Mucosa of stomach (tissue), 1 donor: ENCODE results near the gene CA12.
"Not testable (repeated sequence)": the region's sequence is repeated elsewhere in the genome, so short reads cannot be mapped to it uniquely, and the experiment has no call there.

Source experiments
- H3K27me3 ChIP-seq: one replicate; pipeline ENCODE4 v1.7.0; 2013; ENCODE audit warnings: mild to moderate bottlenecking, low read length; ENCODE audit not compliant: control insufficient read depth, insufficient read depth
- H3K36me3 ChIP-seq: one replicate; pipeline ENCODE4 v1.7.0; 2013; ENCODE audit warnings: low read length; ENCODE audit not compliant: control insufficient read depth, insufficient read depth
- H3K4me1 ChIP-seq: one replicate; pipeline ENCODE4 v1.7.0; 2013; ENCODE audit warnings: mild to moderate bottlenecking, low read length; ENCODE audit not compliant: control insufficient read depth, insufficient read depth
- H3K4me3 ChIP-seq: one replicate; pipeline ENCODE4 v1.7.0; 2013; ENCODE audit warnings: low read length
- H3K9ac ChIP-seq: one replicate; pipeline ENCODE4 v1.7.0; 2013; ENCODE audit warnings: mild to moderate bottlenecking, low read length, moderate library complexity
- H3K9me3 ChIP-seq: one replicate; pipeline ENCODE4 v1.7.0; 2013; ENCODE audit warnings: mild to moderate bottlenecking, low read length, moderate library complexity; ENCODE audit not compliant: control insufficient read depth
- donor health status: Pancreatic carcinoma.

The CA12 gene

GRCh38 chr15:63321462-63321861, 60.2 kb downstream of the CA12 start:
- no peak overlapping the region for H3K4me3 ChIP-seq
- no peaks in the 10 kb centered on the region for H3K36me3 ChIP-seq
- H3K9ac ChIP-seq = no peak overlapping the region
- no peaks in the 10 kb centered on the region for H3K4me1 ChIP-seq
- no peaks in the 10 kb centered on the region for H3K9me3 ChIP-seq
- no peaks in the 10 kb centered on the region for H3K27me3 ChIP-seq

- H3K9ac ChIP-seq, H3K4me3 ChIP-seq, H3K36me3 ChIP-seq, H3K9me3 ChIP-seq, H3K27me3 ChIP-seq, H3K4me1 ChIP-seq: not testable (repeated sequence)
Measured at GRCh38 chr15:63320981-63321380, 60.7 kb downstream of the CA12 start.

GRCh38 chr15:63320446-63320845, 61.2 kb downstream of the CA12 start:
- H3K4me1 ChIP-seq, H3K27me3 ChIP-seq, H3K4me3 ChIP-seq, H3K9me3 ChIP-seq, H3K36me3 ChIP-seq, H3K9ac ChIP-seq: not testable (repeated sequence)

GRCh38 chr15:63319065-63319464, 62.6 kb downstream of the CA12 start:
- Histone ChIP-seq H3K27me3 (no peaks in the 10 kb centered on the region), H3K4me3 (no peak overlapping the region), H3K9me3 (no peaks in the 10 kb centered on the region), H3K9ac (no peak overlapping the region), H3K4me1 (no peaks in the 10 kb centered on the region), H3K36me3 (no peaks in the 10 kb centered on the region)

- Histone ChIP-seq H3K4me1 (no peaks in the 10 kb centered on the region), H3K36me3 (no peaks in the 10 kb centered on the region), H3K4me3 (no peak overlapping the region), H3K9me3 (no peaks in the 10 kb centered on the region), H3K9ac (no peak overlapping the region), H3K27me3 (no peaks in the 10 kb centered on the region)
Measured at GRCh38 chr15:63318344-63318743, 63.3 kb downstream of the CA12 start.

- Histone ChIP-seq H3K9ac (no peak overlapping the region), H3K4me1 (no peaks in the 10 kb centered on the region), H3K27me3 (no peaks in the 10 kb centered on the region), H3K4me3 (no peak overlapping the region), H3K36me3 (no peaks in the 10 kb centered on the region), H3K9me3 (no peaks in the 10 kb centered on the region)
Measured at GRCh38 chr15:63314409-63314808, 67.2 kb downstream of the CA12 start.

GRCh38 chr15:63313825-63314224, 67.8 kb downstream of the CA12 start:
- H3K4me3 ChIP-seq = no peak overlapping the region
- H3K4me1 ChIP-seq = no peaks in the 10 kb centered on the region
- no peaks in the 10 kb centered on the region for H3K27me3 ChIP-seq
- H3K9ac ChIP-seq = no peak overlapping the region
- no peaks in the 10 kb centered on the region for H3K9me3 ChIP-seq
- no peaks in the 10 kb centered on the region for H3K36me3 ChIP-seq

GRCh38 chr15:63312286-63312685, 69.4 kb downstream of the CA12 start:
- no peak overlapping the region for H3K4me3 ChIP-seq
- no peaks in the 10 kb centered on the region for H3K9me3 ChIP-seq
- H3K9ac ChIP-seq = no peak overlapping the region
- H3K4me1 ChIP-seq = no peaks in the 10 kb centered on the region
- no peaks in the 10 kb centered on the region for H3K27me3 ChIP-seq
- no peaks in the 10 kb centered on the region for H3K36me3 ChIP-seq

GRCh38 chr15:63310646-63311045, 71.0 kb downstream of the CA12 start:
- Histone ChIP-seq H3K36me3 (no peaks in the 10 kb centered on the region), H3K4me1 (no peaks in the 10 kb centered on the region)

GRCh38 chr15:63308947-63309346, 72.7 kb downstream of the CA12 start:
- no peaks in the 10 kb centered on the region for H3K9me3 ChIP-seq
- no peaks in the 10 kb centered on the region for H3K36me3 ChIP-seq
- H3K9ac ChIP-seq = no peak overlapping the region
- no peaks in the 10 kb centered on the region for H3K27me3 ChIP-seq
- no peaks in the 10 kb centered on the region for H3K4me1 ChIP-seq
- no peak overlapping the region for H3K4me3 ChIP-seq

More at GRCh38 chr15:63310646-63311045, 71.0 kb downstream of the CA12 start:
- Histone ChIP-seq H3K9ac (no peak overlapping the region), H3K4me3 (no peak overlapping the region), H3K27me3 (no peaks in the 10 kb centered on the region), H3K9me3 (no peaks in the 10 kb centered on the region)

- no peak overlapping the region for H3K9ac ChIP-seq
- no peaks in the 10 kb centered on the region for H3K9me3 ChIP-seq
- no peaks in the 10 kb centered on the region for H3K27me3 ChIP-seq
- H3K36me3 ChIP-seq = no peaks in the 10 kb centered on the region
- H3K4me3 ChIP-seq = no peak overlapping the region
- H3K4me1 ChIP-seq = no peaks in the 10 kb centered on the region
Measured at GRCh38 chr15:63308491-63308890, 73.2 kb downstream of the CA12 start.

GRCh38 chr15:63306492-63307073, 75.1 kb downstream of the CA12 start:
- no peak overlapping the region for H3K4me3 ChIP-seq
- H3K27me3 ChIP-seq = no peaks in the 10 kb centered on the region
- no peaks in the 10 kb centered on the region for H3K4me1 ChIP-seq
- no peak overlapping the region for H3K9ac ChIP-seq
- no peaks in the 10 kb centered on the region for H3K36me3 ChIP-seq
- no peaks in the 10 kb centered on the region for H3K9me3 ChIP-seq

GRCh38 chr15:63305260-63305659, 76.4 kb downstream of the CA12 start:
- H3K4me3 ChIP-seq = no peak overlapping the region
- no peaks in the 10 kb centered on the region for H3K4me1 ChIP-seq
- no peaks in the 10 kb centered on the region for H3K9me3 ChIP-seq
- no peak overlapping the region for H3K9ac ChIP-seq
- no peaks in the 10 kb centered on the region for H3K27me3 ChIP-seq
- H3K36me3 ChIP-seq = no peaks in the 10 kb centered on the region
